Nephron progenitor cell (in vitro differentiated cells): ENCODE results near the gene HAGHL.
"Not testable (repeated sequence)": the region's sequence is repeated elsewhere in the genome, so short reads cannot be mapped to it uniquely, and the experiment has no call there.

ENCODE experiments used
- DNase-seq: peaks from one replicate; pipeline ENCODE4 v3.0.0; 2021
- H3K27ac Mint-ChIP-seq: 2 replicates; pipeline ENCODE4 v1.8.0; 2021; ENCODE audit warnings: mild to moderate bottlenecking, moderate library complexity, mixed read lengths
- H3K27me3 Mint-ChIP-seq: 2 replicates; pipeline ENCODE4 v1.8.0; 2021; ENCODE audit warnings: mild to moderate bottlenecking, low read depth, mixed read lengths; ENCODE audit not compliant: poor library complexity
- H3K36me3 Mint-ChIP-seq: 2 replicates; pipeline ENCODE4 v1.8.0; 2021; ENCODE audit warnings: low read depth, mixed read lengths
- H3K4me1 Mint-ChIP-seq: 2 replicates; pipeline ENCODE4 v1.8.0; 2021; ENCODE audit warnings: mixed read lengths
- H3K4me3 Mint-ChIP-seq: 2 replicates; pipeline ENCODE4 v1.8.0; 2021; ENCODE audit warnings: mild to moderate bottlenecking, moderate library complexity, mixed read lengths
- H3K9me3 Mint-ChIP-seq: 2 replicates; pipeline ENCODE4 v1.8.0; 2021; ENCODE audit warnings: mild to moderate bottlenecking, moderate library complexity, mixed read lengths
- CTCF ChIP-seq: fragments of 200-600 bp; sonication (generic); IDR thresholded peaks from 2 replicates; pipeline ENCODE4 v1.5.0; 2021; ENCODE audit warnings: antibody characterized with exemption

The HAGHL gene

GRCh38 chr16:774086-775001, 47.4 kb downstream of the HAGHL start:
- no peak for TF ChIP-seq CTCF
- DNase-seq = no peak
- H3K4me1 Mint-ChIP-seq = peaks cover 12% of the 10 kb centered on the region
- H3K9me3 Mint-ChIP-seq = no peaks in the 10 kb centered on the region
- H3K36me3 Mint-ChIP-seq = no peaks in the 10 kb centered on the region
- peaks cover 4% of the 10 kb centered on the region for H3K27me3 Mint-ChIP-seq
- H3K27ac Mint-ChIP-seq = no peak overlapping the region
- no peak overlapping the region for H3K4me3 Mint-ChIP-seq

GRCh38 chr16:775236-775796, 48.4 kb downstream of the HAGHL start:
- no peaks in the 10 kb centered on the region for H3K9me3 Mint-ChIP-seq
- H3K4me1 Mint-ChIP-seq = peaks cover 12% of the 10 kb centered on the region
- DNase-seq = no peak
- H3K27me3 Mint-ChIP-seq = peaks cover 5% of the 10 kb centered on the region
- no peak overlapping the region for H3K4me3 Mint-ChIP-seq
- no peak for TF ChIP-seq CTCF
- no peaks in the 10 kb centered on the region for H3K36me3 Mint-ChIP-seq
- H3K27ac Mint-ChIP-seq = no peak overlapping the region

GRCh38 chr16:776298-776697, 49.4 kb downstream of the HAGHL start:
- H3K4me3 Mint-ChIP-seq, H3K9me3 Mint-ChIP-seq, DNase-seq, H3K4me1 Mint-ChIP-seq, H3K27me3 Mint-ChIP-seq, H3K27ac Mint-ChIP-seq, H3K36me3 Mint-ChIP-seq: not testable (repeated sequence)

- H3K27me3 Mint-ChIP-seq = peaks cover 9% of the 10 kb centered on the region
- H3K4me1 Mint-ChIP-seq = peaks cover 8% of the 10 kb centered on the region
- no peak overlapping the region for H3K4me3 Mint-ChIP-seq
- DNase-seq = no peak
- TF ChIP-seq CTCF = no peak
- no peaks in the 10 kb centered on the region for H3K36me3 Mint-ChIP-seq
- peak overlapping the region; percentile 68 for H3K27ac Mint-ChIP-seq
- H3K9me3 Mint-ChIP-seq = no peaks in the 10 kb centered on the region
Measured at GRCh38 chr16:776824-777223, 49.9 kb downstream of the HAGHL start.

GRCh38 chr16:777826-778225, 50.9 kb downstream of the HAGHL start:
- Mint-ChIP-seq H3K36me3 (no peaks in the 10 kb centered on the region), H3K27ac (peak overlapping the region; percentile 37), H3K27me3 (peaks cover 9% of the 10 kb centered on the region), H3K4me3 (no peak overlapping the region), H3K4me1 (peaks cover 8% of the 10 kb centered on the region), H3K9me3 (no peaks in the 10 kb centered on the region)
- no peak for TF ChIP-seq CTCF
- DNase-seq = no peak

GRCh38 chr16:778447-778846, 51.5 kb downstream of the HAGHL start:
- no peaks in the 10 kb centered on the region for H3K36me3 Mint-ChIP-seq
- H3K4me3 Mint-ChIP-seq = no peak overlapping the region
- H3K27ac Mint-ChIP-seq = no peak overlapping the region
- DNase-seq = no peak
- TF ChIP-seq CTCF = no peak
- H3K9me3 Mint-ChIP-seq = no peaks in the 10 kb centered on the region
- H3K4me1 Mint-ChIP-seq = peaks cover 8% of the 10 kb centered on the region
- H3K27me3 Mint-ChIP-seq = peaks cover 9% of the 10 kb centered on the region
